ENCODE measurements around the gene NEBL. TPM values are rescaled to one million over a fixed set of nuclear protein-coding genes. Genes with fewer than 3 reads are reported as not detected.

NEBL gene
- total and polyA plus RNA-seq, 2 experiments from 2014 or later: 6.3 to 12.3 TPM

DNA sequence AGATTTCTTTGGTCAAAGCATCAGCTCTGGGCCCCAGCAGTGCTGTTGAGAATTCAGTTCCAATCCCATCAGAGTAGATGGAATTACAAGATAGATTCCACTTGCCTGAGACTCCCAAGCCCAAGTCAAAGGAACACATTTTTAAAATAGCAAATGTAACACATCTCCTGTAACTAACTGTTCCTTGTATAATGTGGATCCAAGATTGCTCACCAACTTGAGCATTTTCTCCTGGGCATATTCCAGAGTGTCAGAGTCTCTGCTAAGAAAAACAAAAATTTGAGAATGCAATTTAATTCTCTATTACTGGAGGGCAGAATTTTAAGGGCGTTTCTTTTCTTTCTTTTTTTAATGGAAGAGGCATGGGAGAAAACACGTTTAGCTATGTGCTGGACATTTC, 136.7 kb downstream of the NEBL start:
- H3K4me1 ChIP-seq (ENCODE audit: insufficient read depth): no peaks in the 10 kb centered on the region
- no peak overlapping the region for H3K4me2 ChIP-seq
- H3K9me3 ChIP-seq (ENCODE audit: low read depth): no peaks in the 10 kb centered on the region
- no peak overlapping the region for H2AFZ ChIP-seq
- no peaks in the 10 kb centered on the region for H3K27me3 ChIP-seq
- no peaks in the 10 kb centered on the region for H3K79me2 ChIP-seq
- no peak overlapping the region for H3K4me3 ChIP-seq
- DNase-seq (ENCODE audit: low spot score): no peak
- no peaks in the 10 kb centered on the region for H4K20me1 ChIP-seq (ENCODE audit: insufficient read depth, poor library complexity, severe bottlenecking)
- no peak for TF ChIP-seq EZH2phosphoT487 (IDR thresholded peaks at IDR 0.05; ENCODE audit: low read depth, severe bottlenecking, unreplicated experiment)
- TF ChIP-seq EZH2 (IDR thresholded peaks at IDR 0.05; ENCODE audit: borderline replicate concordance): no peak
- TF ChIP-seq CTCF (IDR thresholded peaks at IDR 0.05; ENCODE audit: poor library complexity): no peak
- H3K9me2 ChIP-seq (replicated peaks; ENCODE audit: insufficient read depth): no peaks in the 10 kb centered on the region
- H3K27ac ChIP-seq: no peak overlapping the region
- WGBS (ENCODE audit: low lambda C conversion rate, missing lambda C conversion rate): 67% methylated on average over 2 of the region's 2 CpGs
- H3K36me3 ChIP-seq (replicated peaks; ENCODE audit: insufficient read depth, low read depth): no peaks in the 10 kb centered on the region

- Histone ChIP-seq H3K4me2 (no peak overlapping the region), H3K9me2 (replicated peaks; ENCODE audit: insufficient read depth) (no peaks in the 10 kb centered on the region), H3K27me3 (no peaks in the 10 kb centered on the region), H3K79me2 (no peaks in the 10 kb centered on the region), H3K4me3 (no peak overlapping the region), H3K4me1 (ENCODE audit: insufficient read depth) (no peaks in the 10 kb centered on the region), H3K9me3 (ENCODE audit: low read depth) (peaks cover 12% of the 10 kb centered on the region), H3K36me3 (replicated peaks; ENCODE audit: insufficient read depth, low read depth) (no peaks in the 10 kb centered on the region), H3K27ac (no peak overlapping the region), H4K20me1 (ENCODE audit: insufficient read depth, poor library complexity, severe bottlenecking) (no peaks in the 10 kb centered on the region), H2AFZ (no peak overlapping the region)
- no peak for TF ChIP-seq EZH2phosphoT487 (IDR thresholded peaks at IDR 0.05; ENCODE audit: low read depth, severe bottlenecking, unreplicated experiment)
- TF ChIP-seq EZH2 (IDR thresholded peaks at IDR 0.05; ENCODE audit: borderline replicate concordance): no peak
- TF ChIP-seq CTCF (IDR thresholded peaks at IDR 0.05; ENCODE audit: poor library complexity): no peak
- 90% methylated on average over 2 of the region's 2 CpGs for WGBS (ENCODE audit: low lambda C conversion rate, missing lambda C conversion rate)
- DNase-seq (ENCODE audit: low spot score): no peak
Observed at GRCh38 chr10:20748551-20748950, 148.6 kb downstream of the NEBL start.

GRCh38 chr10:20747782-20748181, 149.3 kb downstream of the NEBL start:
- Histone ChIP-seq H4K20me1 (ENCODE audit: insufficient read depth, poor library complexity, severe bottlenecking) (no peaks in the 10 kb centered on the region), H3K9me3 (ENCODE audit: low read depth) (peaks cover 12% of the 10 kb centered on the region), H3K9me2 (replicated peaks; ENCODE audit: insufficient read depth) (no peaks in the 10 kb centered on the region), H2AFZ (no peak overlapping the region), H3K79me2 (no peaks in the 10 kb centered on the region), H3K4me3 (no peak overlapping the region), H3K4me1 (ENCODE audit: insufficient read depth) (no peaks in the 10 kb centered on the region), H3K36me3 (replicated peaks; ENCODE audit: insufficient read depth, low read depth) (no peaks in the 10 kb centered on the region), H3K4me2 (no peak overlapping the region), H3K27ac (no peak overlapping the region), H3K27me3 (no peaks in the 10 kb centered on the region)
- DNase-seq (ENCODE audit: low spot score): no peak
- TF ChIP-seq EZH2 (IDR thresholded peaks at IDR 0.05; ENCODE audit: borderline replicate concordance) (no peak), CTCF (IDR thresholded peaks at IDR 0.05; ENCODE audit: poor library complexity) (no peak), EZH2phosphoT487 (IDR thresholded peaks at IDR 0.05; ENCODE audit: low read depth, severe bottlenecking, unreplicated experiment) (no peak)

GRCh38 chr10:20746856-20747255, 150.3 kb downstream of the NEBL start:
- H3K4me1 ChIP-seq (ENCODE audit: insufficient read depth): no peaks in the 10 kb centered on the region
- H4K20me1 ChIP-seq (ENCODE audit: insufficient read depth, poor library complexity, severe bottlenecking): no peaks in the 10 kb centered on the region
- no peak overlapping the region for H2AFZ ChIP-seq
- no peaks in the 10 kb centered on the region for H3K36me3 ChIP-seq (replicated peaks; ENCODE audit: insufficient read depth, low read depth)
- no peaks in the 10 kb centered on the region for H3K79me2 ChIP-seq
- no peak for TF ChIP-seq CTCF (IDR thresholded peaks at IDR 0.05; ENCODE audit: poor library complexity)
- TF ChIP-seq EZH2 (IDR thresholded peaks at IDR 0.05; ENCODE audit: borderline replicate concordance): no peak
- TF ChIP-seq EZH2phosphoT487 (IDR thresholded peaks at IDR 0.05; ENCODE audit: low read depth, severe bottlenecking, unreplicated experiment): no peak
- no peak overlapping the region for H3K27ac ChIP-seq
- no peaks in the 10 kb centered on the region for H3K27me3 ChIP-seq
- peaks cover 12% of the 10 kb centered on the region for H3K9me3 ChIP-seq (ENCODE audit: low read depth)
- H3K9me2 ChIP-seq (replicated peaks; ENCODE audit: insufficient read depth): no peaks in the 10 kb centered on the region
- no peak overlapping the region for H3K4me2 ChIP-seq
- WGBS (ENCODE audit: low lambda C conversion rate, missing lambda C conversion rate): 86% methylated on average over 7 of the region's 7 CpGs
- no peak for DNase-seq (ENCODE audit: low spot score)
- no peak overlapping the region for H3K4me3 ChIP-seq
